ENCODE results near the gene ELANE.

- TF ChIP-seq CTCF (conservative IDR thresholded peaks at IDR 0.05; ENCODE audit: low read length): no peak
- no peak for TF ChIP-seq EZH2phosphoT487 (IDR thresholded peaks at IDR 0.05; ENCODE audit: borderline replicate concordance, low read depth, low read length)
Measured at GRCh38 chr19:821825-822503, 30.1 kb upstream of the ELANE start, which contains the start of gene PLPPR3.

All from OCI-LY7 (cell line).